Cortex of kidney (tissue), 1 donor: Measurements from ENCODE around the gene COG7.
"Not testable (repeated sequence)": the region's sequence is repeated elsewhere in the genome, so short reads cannot be mapped to it uniquely, and the experiment has no call there.

Source experiments
- DNase-seq: peaks from one replicate; lab custom pipeline; 2025; lab: John Stamatoyannopoulos, UW

Gene COG7

GRCh38 chr16:23409522-23409921 lies 43.5 kb downstream of the COG7 start:
- DNase-seq = no peak

DNA sequence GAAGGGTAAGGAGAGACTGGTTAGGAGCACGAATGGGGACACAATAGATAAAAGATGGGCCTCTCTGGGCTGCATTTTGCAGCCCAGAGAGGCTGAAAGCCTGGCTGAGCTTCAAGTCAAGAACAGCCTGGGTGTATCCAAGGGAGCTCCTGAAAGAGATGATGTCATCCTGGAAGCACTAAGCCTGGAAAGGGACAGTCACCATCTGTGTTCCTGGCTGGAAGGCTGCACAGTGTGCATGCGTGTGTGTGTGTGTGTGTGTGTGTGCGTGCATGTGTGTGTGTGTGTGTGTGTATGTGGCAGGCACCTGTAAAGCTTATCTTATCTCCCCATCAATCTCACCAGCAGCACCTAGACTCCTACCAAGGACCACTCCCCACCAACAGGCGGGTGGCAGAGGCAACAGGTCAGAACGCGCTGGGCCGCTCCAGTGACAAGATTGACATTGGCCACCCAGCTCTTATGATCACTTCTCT lies 44.1 kb downstream of the COG7 start:
- DNase-seq = no peak

GRCh38 chr16:23408242-23408822 lies 44.7 kb downstream of the COG7 start:
- no peak for DNase-seq

DNA sequence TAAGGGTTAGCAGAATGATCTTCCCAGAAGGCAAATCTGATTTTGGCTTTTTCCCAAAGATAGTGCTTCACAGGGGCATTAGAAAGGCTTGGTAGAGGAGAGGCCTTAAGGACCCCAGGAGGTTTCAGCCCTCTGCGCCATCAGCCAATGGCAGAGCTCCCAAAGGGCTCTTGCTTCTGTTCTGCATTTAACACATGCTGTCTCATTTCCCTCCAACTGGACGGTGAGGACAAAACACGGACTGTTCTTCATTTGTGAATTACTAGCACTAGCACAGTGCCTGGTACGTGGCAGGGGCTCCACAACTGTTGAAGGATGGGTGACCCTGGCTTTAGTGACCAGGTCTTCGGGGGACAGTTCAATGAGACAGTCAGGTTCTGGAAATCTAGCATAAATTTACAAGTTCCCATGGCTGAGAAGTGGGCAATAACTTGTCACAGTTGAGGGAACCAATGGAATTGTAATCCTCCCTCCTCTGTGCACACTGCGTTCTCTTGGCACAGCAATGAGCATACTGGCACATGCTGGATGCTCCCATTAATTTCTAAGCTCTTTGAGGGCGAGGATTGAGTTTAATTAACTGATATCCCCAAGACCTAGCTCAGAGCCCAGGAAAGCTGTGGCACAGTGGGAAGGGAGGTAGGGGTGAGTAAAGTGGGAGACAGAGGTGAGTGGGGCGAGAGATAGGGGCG lies 45.4 kb downstream of the COG7 start:
- DNase-seq = no peak

GRCh38 chr16:23406546-23407240 lies 46.3 kb downstream of the COG7 start:
- no peak for DNase-seq

- no peak for DNase-seq
Observed at GRCh38 chr16:23406024-23406423, 47.0 kb downstream of the COG7 start.

- DNase-seq = no peak
Observed at GRCh38 chr16:23403547-23403946, 49.4 kb downstream of the COG7 start.

DNA sequence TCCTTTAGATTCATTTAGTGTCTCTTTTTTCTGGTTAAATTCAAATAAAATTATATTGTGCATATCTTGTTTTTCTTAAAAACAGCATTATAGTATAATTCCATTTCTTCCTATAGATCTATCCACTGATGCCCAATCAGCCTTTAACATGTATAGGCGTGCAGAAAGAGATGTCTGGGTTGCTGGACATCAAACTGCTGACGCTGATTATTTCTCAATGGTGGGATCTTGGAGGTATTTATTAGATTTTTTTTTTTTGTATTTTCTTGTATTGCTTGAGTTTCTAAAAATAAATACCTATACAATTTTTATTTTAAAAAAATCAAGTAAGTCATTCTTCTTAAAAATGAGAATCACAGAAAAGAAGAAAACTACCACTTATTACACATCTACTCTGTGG lies 50.9 kb downstream of the COG7 start:
- no peak for DNase-seq

- no peak for DNase-seq
Observed at GRCh38 chr16:23401139-23401538, 51.9 kb downstream of the COG7 start.

DNA sequence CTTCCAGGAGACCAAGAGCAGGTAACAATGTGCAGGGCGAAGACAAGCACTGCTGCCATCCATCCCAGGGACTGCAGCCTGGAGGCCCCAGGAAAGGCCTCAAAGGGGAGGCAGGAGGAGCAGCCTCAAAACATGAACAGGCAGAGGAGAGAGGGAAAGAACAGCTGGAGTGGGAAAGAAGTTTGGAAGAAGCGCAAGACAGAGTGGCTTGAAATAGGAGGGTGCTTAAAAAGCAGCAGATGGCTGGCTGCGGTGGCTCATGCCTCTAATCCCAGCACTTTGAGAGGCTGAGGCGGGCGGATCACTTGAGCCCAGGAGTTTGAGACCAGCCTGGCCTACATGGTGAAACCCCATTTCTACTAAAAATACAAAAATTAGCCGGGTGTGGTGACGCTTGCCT lies 52.5 kb downstream of the COG7 start:
- DNase-seq = not testable (repeated sequence)

DNA sequence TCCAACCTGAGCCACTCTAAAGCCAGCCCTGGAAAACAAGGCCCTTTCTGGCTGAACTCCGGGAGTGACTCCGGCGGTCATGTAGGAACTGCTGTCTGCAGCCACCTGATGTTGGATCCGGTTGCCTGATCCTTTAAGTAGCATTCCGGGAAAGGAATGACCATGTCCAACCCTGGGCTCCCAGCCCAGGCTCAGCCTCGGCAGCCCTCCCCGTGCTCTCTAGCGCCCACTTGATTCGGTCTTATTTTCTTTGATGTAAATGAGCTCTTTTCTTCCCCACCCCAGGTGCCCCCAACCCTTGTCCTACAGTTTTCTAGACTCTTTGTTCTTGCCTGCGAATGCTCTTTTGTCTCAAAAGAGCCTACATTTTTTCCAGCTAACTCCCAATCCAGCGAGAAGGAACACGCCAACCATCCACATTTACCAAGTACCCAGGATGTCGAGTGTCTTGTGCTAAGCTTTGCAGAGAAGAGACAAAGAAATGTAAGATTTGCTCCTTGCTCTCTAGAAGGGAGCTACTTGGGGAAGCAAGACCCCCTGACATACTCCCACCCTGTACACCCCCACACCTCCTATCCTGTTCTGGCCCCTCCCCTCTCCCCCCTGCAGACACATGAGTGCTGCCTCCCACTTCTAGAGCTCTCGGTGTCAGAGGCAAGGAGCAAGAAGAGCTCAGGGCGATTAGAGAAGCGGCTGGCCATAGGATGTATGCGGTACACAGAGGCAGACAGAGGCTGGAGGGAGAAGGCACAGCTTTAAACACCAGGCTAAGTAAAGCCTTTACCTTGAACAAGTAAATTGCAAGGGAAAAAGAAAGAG lies 53.8 kb downstream of the COG7 start:
- no peak for DNase-seq

DNA sequence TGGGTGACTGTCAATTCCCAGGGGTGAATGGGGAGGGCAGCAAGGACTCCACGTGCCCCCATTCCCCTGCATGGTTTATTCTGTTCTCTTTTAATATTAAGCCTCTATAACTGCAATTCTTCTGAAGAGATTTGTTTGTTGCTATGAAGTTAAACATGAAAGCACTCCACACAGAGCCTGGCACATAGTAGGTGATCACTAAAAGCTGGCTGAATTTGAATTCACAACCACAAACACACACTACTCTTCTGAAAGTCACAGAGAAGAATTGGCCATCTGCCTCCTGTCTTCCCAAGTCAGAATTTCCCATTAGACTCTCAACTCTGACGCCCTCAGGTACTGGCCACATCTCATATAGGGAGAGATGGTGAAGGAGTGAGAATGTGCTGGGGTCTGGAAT lies 55.5 kb downstream of the COG7 start:
- DNase-seq = no peak

DNA sequence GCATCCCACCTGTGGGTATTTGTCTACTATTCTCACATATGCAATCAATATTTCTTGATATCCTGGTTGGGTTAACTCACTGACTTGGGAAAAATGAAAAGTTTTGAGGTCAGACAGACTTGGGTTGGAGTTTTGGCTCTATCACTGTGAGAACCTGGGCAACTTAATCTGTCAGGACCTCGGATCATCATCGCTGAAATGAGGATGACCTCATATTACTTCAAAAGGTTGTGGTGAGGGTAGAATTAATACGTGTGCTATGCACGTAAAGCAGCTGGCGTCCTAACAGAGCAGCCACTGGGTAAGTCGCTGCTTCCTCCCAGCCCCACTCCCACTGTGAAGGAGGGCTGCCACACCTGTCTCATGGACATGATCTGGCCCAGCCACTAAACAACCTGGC lies 57.3 kb downstream of the COG7 start:
- no peak for DNase-seq

- DNase-seq = no peak
Observed at GRCh38 chr16:23394141-23394831, 58.7 kb downstream of the COG7 start.

- DNase-seq = no peak
Observed at GRCh38 chr16:23392223-23392600, 60.8 kb downstream of the COG7 start.

DNA sequence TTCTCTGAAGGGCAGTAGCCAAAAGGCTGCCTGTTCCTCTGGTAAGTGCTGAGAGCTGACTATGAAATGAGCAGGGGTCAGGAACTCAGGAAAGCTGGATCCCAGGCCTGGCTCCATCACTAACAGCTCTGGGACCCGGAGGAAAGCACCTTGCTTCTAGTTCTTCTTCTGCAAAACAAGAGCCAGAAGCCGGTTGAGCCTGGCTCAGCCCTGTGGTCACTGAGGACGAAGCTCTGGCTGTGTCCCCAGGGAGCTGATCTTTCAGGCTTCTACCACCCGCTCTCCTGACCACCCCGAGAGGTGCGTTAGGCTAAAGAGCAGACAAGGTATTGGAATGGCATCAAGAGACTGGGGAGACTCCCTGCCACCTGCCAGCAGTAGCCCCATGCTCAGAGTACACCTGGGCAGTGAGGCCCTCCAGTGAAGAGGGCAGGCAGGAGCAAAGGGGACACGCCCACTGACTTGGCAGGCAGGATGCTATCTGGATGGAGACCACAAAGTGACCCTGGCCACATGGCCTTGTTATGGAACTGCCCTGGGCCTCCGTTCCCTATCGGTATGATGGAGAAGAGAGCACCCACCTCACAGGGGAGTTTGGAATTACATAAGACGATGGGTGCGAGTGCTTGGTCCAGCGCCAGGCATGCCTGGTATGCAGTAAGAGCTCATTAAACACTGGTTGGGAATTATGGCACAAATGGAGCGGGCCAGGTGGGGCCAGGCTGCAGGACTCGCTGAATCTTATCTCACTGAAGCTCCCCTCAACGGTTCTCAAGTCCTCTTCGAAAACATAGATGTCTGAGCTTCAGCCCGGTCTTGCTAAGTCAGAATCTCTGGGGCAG lies 61.4 kb downstream of the COG7 start:
- no peak for DNase-seq

DNA sequence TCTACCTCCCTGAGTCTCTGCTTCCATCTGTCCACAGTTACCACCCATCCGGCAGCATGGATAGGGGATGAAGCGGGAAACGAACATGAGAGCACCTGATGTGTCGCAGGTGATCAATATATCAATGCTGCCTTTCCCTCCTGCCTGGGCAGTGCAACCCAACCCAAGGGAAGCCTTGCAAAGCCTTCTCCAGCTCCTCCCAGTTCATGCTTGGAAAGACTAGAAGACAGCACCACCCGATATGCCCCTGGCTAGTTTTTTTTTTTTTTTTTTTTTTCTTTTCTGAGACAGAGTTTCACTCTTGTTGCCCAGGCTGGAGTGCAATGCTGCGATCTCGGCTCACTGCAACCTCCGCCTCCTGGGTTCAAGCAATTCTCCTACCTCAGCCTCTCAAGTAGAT lies 63.1 kb downstream of the COG7 start:
- DNase-seq = not testable (repeated sequence)

GRCh38 chr16:23389201-23389600 lies 63.8 kb downstream of the COG7 start:
- DNase-seq = no peak

DNA sequence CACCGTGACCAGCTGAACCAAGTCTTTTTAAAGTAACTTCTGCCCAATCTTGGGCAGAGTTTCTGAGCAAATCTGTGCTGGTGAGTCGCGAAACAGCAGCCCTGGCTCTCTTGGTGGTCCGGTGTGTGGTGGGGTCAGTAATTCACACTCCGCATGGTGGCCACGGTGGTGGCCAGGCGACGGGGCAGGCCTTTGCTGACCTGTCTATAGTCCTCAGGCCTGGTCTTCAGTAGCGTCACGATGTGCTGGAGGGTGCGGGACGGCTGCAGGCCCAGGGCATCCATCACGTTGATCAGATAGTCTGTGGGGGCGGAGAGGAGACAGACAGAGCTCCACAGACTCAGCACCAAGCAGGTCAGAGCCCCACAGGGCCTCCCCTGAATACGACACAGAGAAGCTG lies 64.2 kb downstream of the COG7 start:
- no peak for DNase-seq

- DNase-seq = no peak
Observed at GRCh38 chr16:23387666-23388065, 65.3 kb downstream of the COG7 start.

- DNase-seq = no peak
Observed at GRCh38 chr16:23385441-23385840, 67.5 kb downstream of the COG7 start.
